ENCODE data around the gene FANCG.

The FANCG gene

DNA sequence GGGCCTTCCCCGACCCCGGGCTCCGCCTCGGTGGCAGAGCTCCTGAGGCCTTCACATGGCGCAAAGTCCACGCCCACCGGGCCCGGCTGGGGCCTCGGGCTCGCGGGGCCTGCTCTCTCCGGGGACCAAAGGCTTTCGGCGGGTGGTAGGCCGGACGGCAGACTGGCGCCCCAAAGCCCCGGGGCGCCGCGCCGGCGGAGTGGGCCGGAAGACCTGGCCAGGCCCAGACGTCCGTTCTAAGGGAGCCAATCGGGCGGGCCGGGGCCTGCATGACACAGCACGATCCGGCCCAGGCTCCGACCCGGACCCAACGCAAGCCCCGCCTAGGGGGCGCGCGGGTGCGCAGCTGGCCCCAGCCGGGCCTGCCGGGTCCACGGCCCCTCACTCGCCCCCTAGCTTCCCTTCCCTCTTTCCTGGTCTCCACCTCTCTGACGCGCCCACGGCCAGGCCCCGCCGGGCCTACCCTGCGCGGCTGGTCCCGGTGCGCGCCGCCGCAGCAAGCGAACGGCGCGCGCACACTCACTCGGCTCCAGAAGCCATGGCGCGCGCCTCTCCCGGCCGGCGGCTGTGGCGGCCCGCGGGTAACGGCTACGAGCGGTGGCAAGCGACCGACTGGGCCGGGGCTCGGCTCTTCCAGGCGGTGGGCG, 7.8 kb downstream of the FANCG start:
- H2AFZ ChIP-seq (ENCODE audit: low read depth, low read length): no peak overlapping the region
- peak overlapping the region; percentile 99 for H2BK5ac ChIP-seq (ENCODE audit: low read depth, low read length, poor library complexity, severe bottlenecking)
- WGBS: under 1% methylated on average over 72 of the region's 79 CpGs
- no peaks in the 10 kb centered on the region for H3K9me3 ChIP-seq (ENCODE audit: control insufficient read depth, low read length)
- peaks cover 9% of the 10 kb centered on the region for H3K4me1 ChIP-seq (ENCODE audit: control insufficient read depth, insufficient read depth, low read depth, low read length)
- H3K4me2 ChIP-seq (ENCODE audit: low read length, poor library complexity, severe bottlenecking): peak overlapping the region; percentile 92
- peak overlapping the region; percentile 96 to 98 for H3K18ac ChIP-seq (ENCODE audit: low read depth in 1 of 2, low read length in 2 of 2)
- H2BK120ac ChIP-seq (ENCODE audit: low read depth, low read length): peak overlapping the region; percentile 93
- H3K27me3 ChIP-seq (ENCODE audit: control insufficient read depth in 1 of 2, insufficient read depth in 1 of 2, low read length in 2 of 2): no peaks in the 10 kb centered on the region
- peak overlapping the region; percentile 68 to 99 for H3K14ac ChIP-seq (ENCODE audit: low read length in 2 of 2)
- peaks cover 42 to 57% of the 10 kb centered on the region in 2 experiments for H3K36me3 ChIP-seq (ENCODE audit: control insufficient read depth in 1 of 2, insufficient read depth in 2 of 2, low read depth in 1 of 2, low read length in 2 of 2)
- peak overlapping the region; percentile 97 for H4K8ac ChIP-seq (ENCODE audit: low read length)
- H2BK15ac ChIP-seq (ENCODE audit: low read depth, poor library complexity, severe bottlenecking): peak overlapping the region; percentile 91
- peak overlapping the region; percentile 96 for H3K4me3 ChIP-seq (ENCODE audit: insufficient read depth in 1 of 2, low read depth in 1 of 2, low read length in 2 of 2)
- peak overlapping the region; percentile 99 for H4K91ac ChIP-seq (ENCODE audit: low read length)
- peak overlapping the region; percentile 99 for H3K9ac ChIP-seq (ENCODE audit: low read length)
- peak overlapping the region in 1 of 2 experiments; percentile 18 for H2BK12ac ChIP-seq (ENCODE audit: low read length in 2 of 2)
- peak overlapping the region; percentile 60 for H2AK5ac ChIP-seq (ENCODE audit: low read length, severe bottlenecking)
- peak overlapping the region; percentile 73 to 97 for H3K23ac ChIP-seq (ENCODE audit: low read length in 2 of 2)
- peak overlapping the region; percentile 94 for H3K27ac ChIP-seq (ENCODE audit: low read length, poor library complexity, severe bottlenecking)
- peak; percentile 90 for DNase-seq
- H3K79me1 ChIP-seq (replicated peaks; ENCODE audit: low read length, poor library complexity, severe bottlenecking): peaks cover 28% of the 10 kb centered on the region
- H3K4ac ChIP-seq (ENCODE audit: low read depth in 1 of 2, low read length in 2 of 2): peak overlapping the region; percentile 98 to 99

DNA sequence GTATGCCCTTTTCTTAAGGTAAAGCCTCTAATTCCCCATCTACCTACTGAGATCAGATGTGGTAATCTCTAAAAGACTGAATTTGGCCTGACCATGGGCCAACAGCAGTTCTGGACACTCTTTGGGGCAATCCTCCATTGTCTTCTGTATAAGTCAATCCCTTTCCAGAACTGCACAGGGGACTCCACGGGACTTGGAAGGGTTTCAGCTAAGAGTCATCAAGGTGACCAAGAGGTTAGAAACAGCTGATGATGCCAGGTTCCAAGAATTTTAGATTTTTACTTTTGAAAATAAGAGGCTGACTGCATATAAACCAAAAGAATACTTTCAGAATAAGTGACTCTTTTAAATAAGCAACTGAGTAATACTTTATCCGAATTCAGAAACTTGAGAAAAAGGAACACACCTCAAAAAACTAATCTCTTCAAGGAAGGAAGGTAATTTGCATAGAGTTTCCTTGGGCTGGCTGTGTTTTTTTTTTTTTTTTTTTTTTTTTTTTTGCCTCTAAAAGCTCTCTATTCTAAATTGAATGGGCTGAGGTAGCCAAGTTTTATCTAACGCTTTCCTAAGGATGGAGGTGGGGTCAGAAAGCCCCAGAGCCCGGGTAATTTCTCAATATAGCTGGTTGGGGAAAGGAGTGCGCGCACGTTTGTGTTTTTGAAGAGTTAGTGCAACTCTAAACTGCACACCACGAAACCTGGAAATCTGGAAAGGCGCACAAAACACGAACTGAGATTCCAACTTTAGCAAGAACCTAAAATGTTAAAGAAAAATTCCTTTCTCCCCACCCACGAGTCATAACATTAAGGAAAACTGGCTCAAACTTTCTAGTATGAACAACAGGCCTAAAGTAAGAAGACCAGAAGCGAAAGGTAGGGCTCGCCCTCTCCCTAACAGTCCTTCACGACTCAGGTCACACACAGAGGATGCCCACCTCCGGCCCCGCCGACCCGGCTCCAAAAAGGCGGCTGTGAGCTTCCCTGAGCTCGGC, 8.6 kb downstream of the FANCG start:
- H2BK5ac ChIP-seq (ENCODE audit: low read depth, low read length, poor library complexity, severe bottlenecking): no peak overlapping the region
- peak overlapping the region; percentile 29 for H2BK120ac ChIP-seq (ENCODE audit: low read depth, low read length)
- H2AK5ac ChIP-seq (ENCODE audit: low read length, severe bottlenecking): no peak overlapping the region
- H3K36me3 ChIP-seq (ENCODE audit: control insufficient read depth in 1 of 2, insufficient read depth in 2 of 2, low read depth in 1 of 2, low read length in 2 of 2): peaks cover 45 to 57% of the 10 kb centered on the region in 2 experiments
- H3K18ac ChIP-seq (ENCODE audit: low read depth in 1 of 2, low read length in 2 of 2): peak overlapping the region; percentile 63 to 96
- peak overlapping the region; percentile 92 for H3K4me2 ChIP-seq (ENCODE audit: low read length, poor library complexity, severe bottlenecking)
- H3K9me3 ChIP-seq (ENCODE audit: control insufficient read depth, low read length): no peaks in the 10 kb centered on the region
- no peaks in the 10 kb centered on the region for H3K27me3 ChIP-seq (ENCODE audit: control insufficient read depth in 1 of 2, insufficient read depth in 1 of 2, low read length in 2 of 2)
- peak overlapping the region; percentile 99 for H3K9ac ChIP-seq (ENCODE audit: low read length)
- H3K14ac ChIP-seq (ENCODE audit: low read length in 2 of 2): peak overlapping the region in 1 of 2 experiments; percentile 53
- peak overlapping the region; percentile 96 for H3K4me3 ChIP-seq (ENCODE audit: insufficient read depth in 1 of 2, low read depth in 1 of 2, low read length in 2 of 2)
- peak overlapping the region; percentile 86 for H3K27ac ChIP-seq (ENCODE audit: low read length, poor library complexity, severe bottlenecking)
- no peak for DNase-seq
- peaks cover 9% of the 10 kb centered on the region for H3K4me1 ChIP-seq (ENCODE audit: control insufficient read depth, insufficient read depth, low read depth, low read length)
- peak overlapping the region in 1 of 2 experiments; percentile 52 for H3K23ac ChIP-seq (ENCODE audit: low read length in 2 of 2)
- no peak overlapping the region for H2BK15ac ChIP-seq (ENCODE audit: low read depth, poor library complexity, severe bottlenecking)
- H4K8ac ChIP-seq (ENCODE audit: low read length): peak overlapping the region; percentile 12
- no peak overlapping the region for H2BK12ac ChIP-seq (ENCODE audit: low read length in 2 of 2)
- no peak overlapping the region for H2AFZ ChIP-seq (ENCODE audit: low read depth, low read length)
- WGBS: 2% methylated on average over 19 of the region's 20 CpGs
- H3K4ac ChIP-seq (ENCODE audit: low read depth in 1 of 2, low read length in 2 of 2): peak overlapping the region; percentile 46 to 54
- H4K91ac ChIP-seq (ENCODE audit: low read length): no peak overlapping the region
- peaks cover 23% of the 10 kb centered on the region for H3K79me1 ChIP-seq (replicated peaks; ENCODE audit: low read length, poor library complexity, severe bottlenecking)

DNA sequence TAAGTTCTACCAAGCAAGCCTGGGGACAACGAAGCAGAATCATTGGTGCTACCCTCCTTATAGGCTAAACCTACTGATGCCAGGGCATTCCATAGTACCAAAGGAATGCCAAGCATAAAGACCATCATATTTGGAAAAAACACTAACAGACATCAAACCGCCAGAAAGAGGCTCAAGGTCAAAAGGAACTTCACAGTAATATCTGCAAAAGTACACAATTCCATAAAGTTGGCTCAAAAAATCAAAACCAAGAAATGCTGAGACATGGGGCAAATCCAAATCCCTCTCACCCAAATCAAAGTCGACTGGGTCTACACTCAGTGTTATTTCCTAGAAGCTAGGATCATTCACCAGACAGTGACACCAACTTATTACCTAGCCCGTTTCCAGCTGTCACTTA, 10.7 kb downstream of the FANCG start:
- H3K36me3 ChIP-seq (ENCODE audit: control insufficient read depth in 1 of 2, insufficient read depth in 2 of 2, low read depth in 1 of 2, low read length in 2 of 2): peaks cover 46 to 57% of the 10 kb centered on the region in 2 experiments
- no peak overlapping the region for H4K8ac ChIP-seq (ENCODE audit: low read length)
- no peak overlapping the region for H3K23ac ChIP-seq (ENCODE audit: low read length in 2 of 2)
- peak overlapping the region; percentile 40 for H3K4me2 ChIP-seq (ENCODE audit: low read length, poor library complexity, severe bottlenecking)
- no peak overlapping the region for H2BK5ac ChIP-seq (ENCODE audit: low read depth, low read length, poor library complexity, severe bottlenecking)
- peak overlapping the region in 1 of 2 experiments; percentile 96 for H3K4me3 ChIP-seq (ENCODE audit: insufficient read depth in 1 of 2, low read depth in 1 of 2, low read length in 2 of 2)
- DNase-seq: no peak
- no peak overlapping the region for H3K18ac ChIP-seq (ENCODE audit: low read depth in 1 of 2, low read length in 2 of 2)
- no peak overlapping the region for H2AFZ ChIP-seq (ENCODE audit: low read depth, low read length)
- H3K27me3 ChIP-seq (ENCODE audit: control insufficient read depth in 1 of 2, insufficient read depth in 1 of 2, low read length in 2 of 2): no peaks in the 10 kb centered on the region
- H3K9me3 ChIP-seq (ENCODE audit: control insufficient read depth, low read length): no peaks in the 10 kb centered on the region
- peaks cover 14% of the 10 kb centered on the region for H3K79me1 ChIP-seq (replicated peaks; ENCODE audit: low read length, poor library complexity, severe bottlenecking)
- peaks cover 9% of the 10 kb centered on the region for H3K4me1 ChIP-seq (ENCODE audit: control insufficient read depth, insufficient read depth, low read depth, low read length)
- no peak overlapping the region for H3K4ac ChIP-seq (ENCODE audit: low read depth in 1 of 2, low read length in 2 of 2)
- H2AK5ac ChIP-seq (ENCODE audit: low read length, severe bottlenecking): no peak overlapping the region
- H2BK120ac ChIP-seq (ENCODE audit: low read depth, low read length): no peak overlapping the region
- no peak overlapping the region for H3K14ac ChIP-seq (ENCODE audit: low read length in 2 of 2)
- 95% methylated on average over 3 of the region's 4 CpGs for WGBS
- no peak overlapping the region for H4K91ac ChIP-seq (ENCODE audit: low read length)
- H3K9ac ChIP-seq (ENCODE audit: low read length): no peak overlapping the region
- H2BK15ac ChIP-seq (ENCODE audit: low read depth, poor library complexity, severe bottlenecking): no peak overlapping the region
- no peak overlapping the region for H2BK12ac ChIP-seq (ENCODE audit: low read length in 2 of 2)
- no peak overlapping the region for H3K27ac ChIP-seq (ENCODE audit: low read length, poor library complexity, severe bottlenecking)

DNA sequence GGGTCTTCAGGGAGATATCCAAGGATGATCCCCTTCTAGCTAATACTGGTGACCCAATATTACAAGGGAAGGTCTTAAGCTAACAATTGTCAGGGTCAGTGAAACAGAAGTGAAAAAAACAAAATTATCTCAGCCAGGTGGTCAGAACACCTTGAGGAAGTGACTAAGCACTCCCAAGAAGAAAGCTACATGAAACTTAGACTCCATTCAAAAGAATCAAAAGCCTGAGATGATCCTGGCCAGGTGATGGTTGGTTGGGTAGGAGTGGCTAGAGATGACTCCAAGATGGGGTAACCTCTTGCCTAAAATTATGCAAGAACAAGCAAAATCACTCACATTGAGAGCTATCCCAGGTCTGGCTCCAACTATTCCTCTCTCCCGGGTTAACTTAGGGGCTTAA, 12.7 kb downstream of the FANCG start:
- no peak for DNase-seq
- H3K27me3 ChIP-seq (ENCODE audit: control insufficient read depth in 1 of 2, insufficient read depth in 1 of 2, low read length in 2 of 2): no peaks in the 10 kb centered on the region
- no peak overlapping the region for H4K8ac ChIP-seq (ENCODE audit: low read length)
- no peak overlapping the region for H3K23ac ChIP-seq (ENCODE audit: low read length in 2 of 2)
- no peak overlapping the region for H3K14ac ChIP-seq (ENCODE audit: low read length in 2 of 2)
- no peak overlapping the region for H3K9ac ChIP-seq (ENCODE audit: low read length)
- 100% methylated on average over 1 of the region's 1 CpG for WGBS
- H3K4me1 ChIP-seq (ENCODE audit: control insufficient read depth, insufficient read depth, low read depth, low read length): peaks cover 7% of the 10 kb centered on the region
- no peak overlapping the region for H3K27ac ChIP-seq (ENCODE audit: low read length, poor library complexity, severe bottlenecking)
- no peak overlapping the region for H2BK120ac ChIP-seq (ENCODE audit: low read depth, low read length)
- H3K18ac ChIP-seq (ENCODE audit: low read depth in 1 of 2, low read length in 2 of 2): no peak overlapping the region
- peaks cover 52 to 70% of the 10 kb centered on the region in 2 experiments for H3K36me3 ChIP-seq (ENCODE audit: control insufficient read depth in 1 of 2, insufficient read depth in 2 of 2, low read depth in 1 of 2, low read length in 2 of 2)
- H3K4ac ChIP-seq (ENCODE audit: low read depth in 1 of 2, low read length in 2 of 2): no peak overlapping the region
- no peak overlapping the region for H2BK15ac ChIP-seq (ENCODE audit: low read depth, poor library complexity, severe bottlenecking)
- peaks cover 16% of the 10 kb centered on the region for H3K79me1 ChIP-seq (replicated peaks; ENCODE audit: low read length, poor library complexity, severe bottlenecking)
- no peak overlapping the region for H4K91ac ChIP-seq (ENCODE audit: low read length)
- H2AK5ac ChIP-seq (ENCODE audit: low read length, severe bottlenecking): no peak overlapping the region
- no peak overlapping the region for H3K4me3 ChIP-seq (ENCODE audit: insufficient read depth in 1 of 2, low read depth in 1 of 2, low read length in 2 of 2)
- no peak overlapping the region for H2AFZ ChIP-seq (ENCODE audit: low read depth, low read length)
- no peak overlapping the region for H2BK5ac ChIP-seq (ENCODE audit: low read depth, low read length, poor library complexity, severe bottlenecking)
- no peaks in the 10 kb centered on the region for H3K9me3 ChIP-seq (ENCODE audit: control insufficient read depth, low read length)
- no peak overlapping the region for H2BK12ac ChIP-seq (ENCODE audit: low read length in 2 of 2)
- no peak overlapping the region for H3K4me2 ChIP-seq (ENCODE audit: low read length, poor library complexity, severe bottlenecking)

Measured in mesenchymal stem cell (in vitro differentiated cells and primary cell).